KBM-7 (cell line): Measurements from ENCODE around the gene MAGEA9B.
"Not testable (repeated sequence)": the region's sequence is repeated elsewhere in the genome, so short reads cannot be mapped to it uniquely, and the experiment has no call there.

Experiments
- DNase-seq: peaks from one replicate; pipeline ENCODE4 v3.0.0-alpha.2; 2015
- in situ Hi-C: fragments of 300-500 bp; cut with MboI; formaldehyde crosslinking; loops from 2 replicates; pipeline ENCODE4 v1.14.3; 2020; ENCODE audit warnings: low sequenced_read_pairs, low pct_unique_long_range_greater_than_20kb, mixed read lengths

MAGEA9B gene

GRCh38 chrX:149590993-149591392, 3.7 kb upstream of the MAGEA9B start:
- DNase-seq, in situ Hi-C loops: not testable (repeated sequence)

GRCh38 chrX:149585631-149586030, 1.6 kb downstream of the MAGEA9B start:
- DNase-seq, in situ Hi-C loops: not testable (repeated sequence)

- in situ Hi-C loops, DNase-seq: not testable (repeated sequence)
Observed at GRCh38 chrX:149573456-149573855, 13.8 kb downstream of the MAGEA9B start.

- in situ Hi-C loops, result no loop called here
- DNase-seq, result no peak
Observed at GRCh38 chrX:149572743-149573142, 14.5 kb downstream of the MAGEA9B start.

- in situ Hi-C loops, result no loop called here
- no peak for DNase-seq
Observed at GRCh38 chrX:149571770-149572169, 15.5 kb downstream of the MAGEA9B start.

- in situ Hi-C loops, result no loop called here
- no peak for DNase-seq
Observed at GRCh38 chrX:149570668-149571067, 16.6 kb downstream of the MAGEA9B start.

- no peak for DNase-seq
- in situ Hi-C loops, result no loop called here
Observed at GRCh38 chrX:149569770-149570169, 17.5 kb downstream of the MAGEA9B start.

GRCh38 chrX:149568701-149569296, 18.5 kb downstream of the MAGEA9B start:
- in situ Hi-C loops, result no loop called here
- DNase-seq, result no peak

- in situ Hi-C loops, result no loop called here
- no peak for DNase-seq
Observed at GRCh38 chrX:149567621-149568417, 19.4 kb downstream of the MAGEA9B start.

GRCh38 chrX:149563359-149563758, 23.9 kb downstream of the MAGEA9B start:
- no peak for DNase-seq
- in situ Hi-C loops, result no loop called here

- DNase-seq, in situ Hi-C loops: not testable (repeated sequence)
Observed at GRCh38 chrX:149555251-149555650, 32.0 kb downstream of the MAGEA9B start.

GRCh38 chrX:149551939-149552248, 35.4 kb downstream of the MAGEA9B start:
- in situ Hi-C loops, result not testable (repeated sequence)

GRCh38 chrX:149551245-149551938, 35.9 kb downstream of the MAGEA9B start:
- DNase-seq, in situ Hi-C loops: not testable (repeated sequence)

More at GRCh38 chrX:149551939-149552248, 35.4 kb downstream of the MAGEA9B start:
- not testable (repeated sequence) for DNase-seq

GRCh38 chrX:149550454-149550853, 36.8 kb downstream of the MAGEA9B start:
- in situ Hi-C loops, DNase-seq: not testable (repeated sequence)

- DNase-seq, in situ Hi-C loops: not testable (repeated sequence)
Observed at GRCh38 chrX:149549701-149550100, 37.6 kb downstream of the MAGEA9B start, which contains the start of gene HSFX3. TSS of gene HSFX3 (minus strand) at chrX:149549924. CDS start at chrX:149549852, 72 bp downstream.

GRCh38 chrX:149547782-149548181, 39.5 kb downstream of the MAGEA9B start:
- DNase-seq, in situ Hi-C loops: not testable (repeated sequence)

- in situ Hi-C loops, DNase-seq: not testable (repeated sequence)
Observed at GRCh38 chrX:149546962-149547361, 40.3 kb downstream of the MAGEA9B start.

- DNase-seq, result peak; percentile 65
- in situ Hi-C loops, result not testable (repeated sequence)
Observed at GRCh38 chrX:149545545-149546543, 41.4 kb downstream of the MAGEA9B start.
